AG09309 (cell line): ENCODE measurements around the gene RPEL1.

ENCODE experiments used
- DNase-seq: peaks from one replicate; pipeline ENCODE4 v3.0.0-alpha.2; 2010; ENCODE audit warnings: low read depth
- H3K4me3 ChIP-seq: 2 replicates; pipeline ENCODE4 v1.5.1; 2011; ENCODE audit warnings: mild to moderate bottlenecking, low read depth, low read length, moderate library complexity; ENCODE audit not compliant: control insufficient read depth
- TF ChIP-seq, protein P1 (sequence below): IDR thresholded peaks from 2 replicates; pipeline ENCODE4 v1.5.1; 2011; ENCODE audit warnings: mild to moderate bottlenecking, low read depth, low read length, inconsistent platforms; ENCODE audit not compliant: insufficient read depth, control insufficient read depth; ENCODE audit errors: missing control alignments

RPEL1 gene

DNA sequence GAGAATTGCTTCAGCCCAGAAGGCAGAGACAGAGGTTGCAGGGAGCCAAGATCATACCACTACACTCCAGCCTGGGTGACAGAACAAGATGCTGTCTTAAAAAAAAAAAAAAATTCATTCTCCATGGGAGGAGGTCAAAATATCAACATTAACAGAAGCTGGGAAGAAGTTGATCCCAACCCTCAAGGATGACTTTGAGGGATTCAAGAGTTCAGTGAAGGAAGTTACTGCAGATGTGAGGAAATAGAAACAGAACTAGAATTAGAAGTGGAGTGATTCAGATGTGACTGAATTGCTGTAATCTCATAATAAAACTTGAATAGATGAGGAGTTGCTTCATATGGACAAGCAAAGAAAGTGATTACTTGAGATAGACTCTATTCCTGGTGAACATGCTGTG is 19.7 kb upstream of the RPEL1 start:
- TF ChIP-seq, protein P1, sequence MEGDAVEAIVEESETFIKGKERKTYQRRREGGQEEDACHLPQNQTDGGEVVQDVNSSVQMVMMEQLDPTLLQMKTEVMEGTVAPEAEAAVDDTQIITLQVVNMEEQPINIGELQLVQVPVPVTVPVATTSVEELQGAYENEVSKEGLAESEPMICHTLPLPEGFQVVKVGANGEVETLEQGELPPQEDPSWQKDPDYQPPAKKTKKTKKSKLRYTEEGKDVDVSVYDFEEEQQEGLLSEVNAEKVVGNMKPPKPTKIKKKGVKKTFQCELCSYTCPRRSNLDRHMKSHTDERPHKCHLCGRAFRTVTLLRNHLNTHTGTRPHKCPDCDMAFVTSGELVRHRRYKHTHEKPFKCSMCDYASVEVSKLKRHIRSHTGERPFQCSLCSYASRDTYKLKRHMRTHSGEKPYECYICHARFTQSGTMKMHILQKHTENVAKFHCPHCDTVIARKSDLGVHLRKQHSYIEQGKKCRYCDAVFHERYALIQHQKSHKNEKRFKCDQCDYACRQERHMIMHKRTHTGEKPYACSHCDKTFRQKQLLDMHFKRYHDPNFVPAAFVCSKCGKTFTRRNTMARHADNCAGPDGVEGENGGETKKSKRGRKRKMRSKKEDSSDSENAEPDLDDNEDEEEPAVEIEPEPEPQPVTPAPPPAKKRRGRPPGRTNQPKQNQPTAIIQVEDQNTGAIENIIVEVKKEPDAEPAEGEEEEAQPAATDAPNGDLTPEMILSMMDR: no peak
- no peak overlapping the region for H3K4me3 ChIP-seq
- DNase-seq: peak; percentile 59

DNA sequence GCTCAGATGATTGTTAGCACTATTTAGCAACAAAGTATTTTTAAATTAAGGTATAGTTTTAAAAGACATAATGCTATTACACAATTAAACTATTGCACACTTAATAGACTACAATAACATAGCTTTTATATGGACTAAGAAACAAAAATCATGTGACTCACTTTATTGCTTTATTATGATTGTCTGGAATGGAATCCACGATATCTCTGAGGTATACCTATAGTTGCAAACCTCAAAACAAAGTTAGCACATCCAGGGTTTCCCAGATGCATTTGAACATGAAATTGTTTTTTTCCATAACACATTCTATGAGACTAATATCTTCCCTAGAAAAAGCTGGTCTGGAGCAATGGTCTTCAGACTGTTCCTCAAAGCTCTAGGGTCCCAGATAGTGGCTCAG is 18.3 kb upstream of the RPEL1 start:
- no peak overlapping the region for H3K4me3 ChIP-seq
- no peak for DNase-seq
- TF ChIP-seq, protein P1: no peak

DNA sequence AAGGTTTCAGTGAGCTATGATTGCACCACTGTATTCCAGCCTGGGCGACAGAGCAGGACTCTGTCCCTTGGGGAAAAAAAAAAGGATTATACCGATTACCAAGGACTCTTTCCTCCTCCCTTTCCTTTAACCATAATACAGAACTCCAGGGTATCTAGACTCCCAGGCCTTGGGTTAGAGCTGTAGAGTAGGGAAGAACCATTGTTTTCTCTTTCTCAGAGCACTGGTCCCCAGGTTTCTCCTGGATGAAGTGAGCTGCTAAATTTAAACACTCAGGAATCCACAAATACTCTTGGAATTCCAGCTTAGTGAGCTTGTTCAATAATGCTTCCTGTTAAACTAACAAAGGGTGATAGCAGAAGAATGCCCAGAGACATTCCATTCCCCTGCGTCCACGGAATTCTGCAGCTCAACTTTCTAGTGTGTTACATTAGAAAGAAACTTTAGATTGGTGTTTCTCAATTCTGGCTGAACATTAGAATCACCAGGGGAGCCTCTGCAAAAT is 14.6 kb upstream of the RPEL1 start:
- H3K4me3 ChIP-seq: no peak overlapping the region
- peak; percentile 84 for DNase-seq
- TF ChIP-seq, protein P1: no peak

- no peak overlapping the region for H3K4me3 ChIP-seq
- TF ChIP-seq, protein P1: no peak
- DNase-seq: no peak
These were observed 13.5 kb upstream of the RPEL1 start for GRCh38 chr10:103232131-103232673.

DNA sequence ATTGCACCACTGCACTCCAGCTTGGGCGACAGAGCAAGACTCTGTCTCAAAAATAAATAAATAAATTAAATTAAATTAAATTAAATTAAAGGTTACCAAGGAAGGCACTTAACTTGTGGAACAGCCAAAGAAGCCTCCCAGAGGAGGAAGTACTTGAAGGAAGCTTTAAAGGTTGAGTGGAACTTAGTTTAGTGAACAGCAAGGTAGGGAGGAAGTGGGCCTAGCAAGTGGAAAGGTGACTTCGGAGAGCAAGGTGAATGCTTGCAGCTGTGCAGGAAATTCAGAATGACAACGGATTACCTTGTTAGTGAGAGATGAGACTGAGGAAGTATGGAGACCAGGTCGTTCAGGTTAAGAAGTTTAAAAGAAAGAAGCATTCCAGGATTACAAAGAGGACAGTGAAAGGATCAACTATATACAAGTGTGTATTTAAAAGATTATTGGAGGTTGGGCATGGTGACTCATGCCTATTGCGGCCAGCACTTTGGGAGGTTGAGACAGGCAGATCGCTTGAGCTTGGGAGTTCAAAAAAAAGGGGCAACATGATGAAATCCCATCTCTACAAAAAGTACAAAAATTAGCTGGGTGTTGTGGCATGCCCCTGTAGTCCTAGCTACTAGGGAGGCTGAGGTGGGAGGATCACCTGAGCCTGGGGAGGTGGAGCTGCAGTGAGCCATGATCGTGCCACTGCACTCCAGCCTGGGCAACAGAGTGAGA is 12.8 kb upstream of the RPEL1 start:
- no peak overlapping the region for H3K4me3 ChIP-seq
- DNase-seq: no peak
- TF ChIP-seq, protein P1: no peak

GRCh38 chr10:103235775-103236174 is 9.9 kb upstream of the RPEL1 start:
- H3K4me3 ChIP-seq: no peak overlapping the region
- DNase-seq: no peak
- TF ChIP-seq, protein P1: no peak
